Renal cortex interstitium (tissue), 11 donors: ENCODE data around the gene PRR7. TPM values are rescaled to one million over a fixed set of nuclear protein-coding genes. Genes with fewer than 3 reads are reported as not detected.
A peak's percentile ranks its signal among the peaks of the same experiment; 100 is the strongest.

Source experiments
- DNase-seq, 11 donors: peaks; one replicate each; pipeline ENCODE4 v3.0.0-alpha.2; 2013; ENCODE audit warnings: low read depth in 9 of 11, low spot score in 4 of 11; ENCODE audit errors: extremely low read depth in 1 of 11
- polyA plus RNA-seq, 3 donors: library from polyadenylated mRNA; unstranded; fragments of 120-200 nt; gene quantifications; one replicate each; pipeline ENCODE4 v1.2.1, GENCODE V29; 2013; ENCODE audit not compliant: insufficient read length in 3 of 3

PRR7 gene
- polyA plus RNA-seq, 3 donors, result 0.96 to 2.8 (median 2.8) TPM

GRCh38 chr5:177491429-177491945, 44.9 kb downstream of the PRR7 start:
- DNase-seq, result no peak

DNA sequence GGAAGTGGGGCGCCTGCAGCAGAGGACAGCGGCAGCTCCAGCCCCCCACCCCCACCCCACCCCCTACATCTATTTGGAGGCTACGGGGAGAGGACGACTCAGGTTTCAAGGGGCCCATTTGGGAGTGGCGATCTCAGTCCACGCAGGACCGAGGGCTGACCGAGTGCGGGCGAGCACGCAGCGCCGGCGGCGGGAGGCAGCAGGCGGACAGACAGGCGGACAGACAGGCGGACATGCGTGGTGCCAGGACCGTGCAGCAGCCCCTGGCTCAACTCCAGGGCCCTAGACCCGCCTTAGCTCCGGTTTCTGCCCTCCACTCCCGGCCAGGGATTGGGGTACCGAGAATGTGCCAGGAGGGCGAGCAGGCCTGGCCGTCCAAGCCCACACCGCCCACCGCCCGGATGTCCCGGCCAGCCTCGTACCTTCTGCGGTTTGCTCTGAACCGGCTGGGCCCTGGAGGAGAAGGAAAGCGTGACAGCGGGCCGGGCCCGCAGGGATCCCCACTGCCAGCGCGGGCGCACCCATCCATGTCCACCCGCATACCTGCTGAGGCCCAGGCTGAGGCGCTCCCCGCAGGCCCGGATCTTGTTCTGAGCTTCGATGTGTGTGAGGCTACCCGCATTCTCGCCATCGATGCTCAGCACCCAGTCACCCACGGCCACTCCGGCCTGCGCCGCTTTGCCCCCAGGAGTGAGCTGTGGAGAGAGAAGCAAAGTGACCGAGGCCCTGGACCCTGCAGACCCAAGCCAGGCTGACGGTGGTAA, 45.6 kb downstream of the PRR7 start:
- no peak for DNase-seq

- no peak for DNase-seq
These were observed 46.2 kb downstream of the PRR7 start for GRCh38 chr5:177492841-177493240.

DNA sequence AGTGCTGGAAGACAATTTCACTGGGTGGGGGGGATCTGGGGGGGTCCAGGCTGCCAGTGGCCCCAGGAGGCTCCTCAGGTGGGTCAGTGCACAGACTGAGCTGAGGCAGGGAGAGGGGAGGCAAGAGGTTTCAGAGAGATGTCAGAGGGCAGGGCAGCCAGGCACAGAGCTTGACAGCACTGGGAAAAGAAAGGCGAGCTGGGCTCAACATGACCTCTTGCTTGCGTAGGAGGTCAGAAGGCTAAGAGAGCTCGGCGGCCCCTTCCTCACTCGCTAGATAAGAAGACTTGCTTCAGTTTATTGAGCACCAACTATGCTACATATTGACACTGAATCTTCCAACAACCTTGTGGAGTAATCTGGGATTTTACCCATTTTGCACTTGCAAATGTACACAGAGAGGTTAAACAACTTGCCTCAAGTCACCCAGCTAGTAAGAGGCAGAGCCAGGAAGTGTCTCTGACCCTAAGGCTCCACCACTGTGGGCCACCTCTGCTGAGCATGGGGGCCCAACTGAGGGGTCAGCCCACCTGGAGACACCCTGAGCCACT, 47.3 kb downstream of the PRR7 start:
- no peak for DNase-seq

DNA sequence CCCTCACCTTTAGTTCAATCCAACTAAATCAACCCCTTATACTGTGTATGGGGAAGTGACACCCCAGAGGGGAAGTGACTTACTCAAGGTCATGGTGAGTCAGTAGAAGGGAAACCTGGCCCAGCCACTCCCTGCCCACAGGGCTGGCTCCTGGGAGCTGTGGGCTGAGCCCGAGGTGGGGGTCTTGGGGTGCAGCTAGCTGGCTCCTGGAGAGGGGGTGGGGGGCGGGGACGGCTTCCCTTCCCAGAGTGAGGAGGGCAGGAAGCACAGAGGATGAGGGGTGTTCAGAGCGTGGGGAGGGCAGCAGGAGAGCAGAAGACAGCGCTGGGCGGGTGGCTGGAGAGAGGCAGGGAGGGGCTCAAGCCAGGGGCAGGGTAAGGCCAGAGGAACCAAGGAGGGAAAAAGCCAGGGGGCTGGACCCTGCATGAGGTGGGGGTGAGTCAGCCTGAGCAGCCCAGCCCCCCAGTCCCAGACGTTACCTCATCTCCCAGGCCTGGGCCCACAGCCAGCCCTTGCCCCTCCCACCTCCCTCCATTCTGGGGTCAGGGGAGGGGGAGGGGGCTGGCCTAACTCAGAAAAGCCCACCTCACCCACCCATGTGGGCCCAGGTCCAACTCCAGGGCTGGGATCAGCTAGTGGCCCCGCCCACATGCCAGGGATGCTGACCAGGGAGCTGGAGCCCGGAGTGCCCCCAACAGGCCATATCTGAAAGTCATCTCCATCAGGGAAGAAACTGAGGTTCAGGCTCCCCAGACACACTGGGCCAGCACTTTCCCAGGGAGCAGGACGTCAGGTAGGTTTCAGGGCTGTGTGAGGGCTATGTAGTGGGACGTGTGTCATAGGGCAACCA, 48.0 kb downstream of the PRR7 start:
- DNase-seq, result peak in 4 of 11 donors; percentile 54 to 66 (median 58)

DNA sequence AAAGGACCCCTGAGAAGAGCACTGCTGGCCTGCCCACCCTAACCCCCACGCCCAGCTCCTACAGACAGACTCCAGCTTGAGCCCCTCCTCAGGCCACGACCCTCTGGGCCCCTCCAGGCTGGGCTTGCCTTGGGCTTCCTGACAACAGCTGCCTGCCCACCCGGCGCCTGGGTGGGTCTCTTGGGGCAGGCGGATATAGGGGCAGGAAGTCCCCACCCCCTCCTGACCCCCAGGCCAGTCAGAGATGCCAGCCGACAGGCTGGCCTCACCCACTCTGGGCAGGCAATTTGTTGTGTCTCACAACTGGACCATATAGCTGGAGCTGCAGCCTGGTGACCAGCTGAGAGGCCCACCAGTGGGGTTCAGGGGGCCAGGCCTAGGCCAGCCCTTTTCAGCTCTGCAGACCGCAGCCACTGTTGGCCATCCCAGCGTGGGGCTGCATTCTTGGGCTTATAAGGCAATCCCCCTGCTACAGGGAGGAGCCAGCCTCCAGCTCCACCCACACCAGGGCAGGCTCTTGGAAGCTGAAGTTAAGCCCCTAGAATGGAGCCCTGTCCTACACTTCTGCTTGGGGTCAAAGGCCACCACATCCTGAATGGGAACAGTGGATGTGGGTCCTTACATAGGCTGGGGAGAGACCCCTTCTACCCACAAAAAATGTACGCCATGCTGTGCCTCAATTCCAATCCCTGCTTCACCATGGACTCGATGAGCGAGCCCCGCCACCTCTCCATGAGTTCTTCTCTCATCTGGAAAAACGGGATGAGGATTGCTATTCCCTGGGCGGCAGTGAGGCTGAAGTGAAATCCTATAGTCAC, 48.8 kb downstream of the PRR7 start:
- peak in 5 of 11 donors; percentile 64 to 82 (median 74) for DNase-seq

GRCh38 chr5:177496070-177496726, 49.6 kb downstream of the PRR7 start:
- no peak for DNase-seq

- DNase-seq, result peak in 7 of 11 donors; percentile 81 to 88 (median 85)
These were observed 50.2 kb downstream of the PRR7 start for GRCh38 chr5:177496727-177497291.

DNA sequence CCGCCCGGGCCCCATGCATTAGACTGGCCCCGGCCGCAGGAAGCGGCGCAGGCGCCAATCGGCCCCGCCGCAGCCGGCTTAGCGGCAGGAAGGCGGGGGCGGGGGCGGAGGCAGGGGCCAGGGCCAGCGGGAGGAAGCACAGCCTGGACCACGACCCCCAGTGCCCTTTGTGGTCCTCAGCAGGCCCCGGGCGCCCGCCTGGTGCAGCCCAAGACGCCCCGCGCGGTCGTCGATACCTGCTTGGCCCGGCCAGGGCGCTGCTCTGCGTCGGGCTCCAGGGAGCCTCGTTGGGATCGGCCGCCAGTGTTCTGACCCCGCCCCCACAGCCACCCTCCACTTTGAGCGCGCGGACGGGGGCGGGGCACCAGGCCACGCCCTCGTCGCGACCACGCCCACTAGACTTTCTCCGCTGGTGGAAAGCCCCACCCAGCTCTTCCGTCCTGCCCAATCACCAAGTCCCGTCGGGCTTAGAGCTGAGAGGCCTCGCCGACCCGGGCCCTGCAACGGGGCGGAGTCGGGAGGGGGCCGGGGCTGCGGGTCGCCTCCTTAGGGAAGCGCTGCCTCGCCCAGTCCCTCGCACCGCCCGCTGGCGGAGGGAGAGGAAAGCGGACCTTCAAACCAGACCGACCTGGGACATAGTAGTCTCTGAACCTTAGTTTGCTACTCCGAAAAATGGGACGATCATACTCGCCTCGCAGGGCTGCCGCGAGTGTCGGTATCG, 50.8 kb downstream of the PRR7 start, which contains the start of gene PDLIM7:
Gene PDLIM7, minus strand, starts transcription at position 313 of the 721 bp plus-strand sequence. CDS start 1,092 bp downstream, outside the sequence.
- peak; percentile 90 to 98 (median 95) for DNase-seq

GRCh38 chr5:177498013-177498787, 51.6 kb downstream of the PRR7 start:
- no peak for DNase-seq

GRCh38 chr5:177499842-177500241, 53.2 kb downstream of the PRR7 start:
- DNase-seq, result no peak

- peak in 8 of 11 donors; percentile 76 to 88 (median 84) for DNase-seq
These were observed 54.3 kb downstream of the PRR7 start for GRCh38 chr5:177500685-177501522.

DNA sequence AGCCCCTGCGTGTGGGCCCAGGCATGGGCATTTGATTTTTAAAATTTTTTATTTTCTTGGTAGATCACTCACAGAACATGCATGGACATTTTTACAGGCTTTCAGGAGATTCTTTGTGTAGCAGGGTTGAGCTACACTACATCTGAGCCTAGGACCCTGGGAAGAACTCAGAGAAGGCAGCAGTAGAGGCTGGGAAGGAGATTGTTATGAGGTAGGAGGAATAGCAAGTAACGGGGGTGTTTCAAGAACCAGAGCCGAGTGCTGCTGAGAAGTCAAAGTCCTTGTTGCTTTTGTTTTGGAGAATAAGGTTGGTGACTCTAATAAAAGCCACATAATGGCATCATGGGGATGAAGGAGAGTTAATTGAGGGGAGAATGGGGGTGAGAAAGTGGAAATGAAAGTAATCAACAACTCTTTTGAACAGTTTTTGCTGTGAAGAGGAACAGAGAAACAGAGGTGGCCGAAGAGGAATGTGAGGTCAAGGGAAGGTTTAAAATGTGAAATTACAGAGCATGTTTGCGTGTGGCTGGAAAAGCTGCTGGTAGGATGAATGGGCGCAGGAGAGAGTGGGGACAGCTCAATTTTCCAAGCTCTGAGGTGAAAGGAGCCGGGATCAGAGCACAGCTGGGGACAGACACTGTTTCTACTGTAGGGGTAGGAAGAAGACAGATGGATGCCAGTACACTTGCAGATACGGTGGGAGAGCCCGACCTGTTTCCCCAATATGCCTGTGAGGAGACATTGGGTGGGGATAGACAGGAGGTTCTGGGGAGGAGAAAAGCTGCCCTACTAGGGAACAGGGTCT, 55.5 kb downstream of the PRR7 start:
- no peak for DNase-seq

DNA sequence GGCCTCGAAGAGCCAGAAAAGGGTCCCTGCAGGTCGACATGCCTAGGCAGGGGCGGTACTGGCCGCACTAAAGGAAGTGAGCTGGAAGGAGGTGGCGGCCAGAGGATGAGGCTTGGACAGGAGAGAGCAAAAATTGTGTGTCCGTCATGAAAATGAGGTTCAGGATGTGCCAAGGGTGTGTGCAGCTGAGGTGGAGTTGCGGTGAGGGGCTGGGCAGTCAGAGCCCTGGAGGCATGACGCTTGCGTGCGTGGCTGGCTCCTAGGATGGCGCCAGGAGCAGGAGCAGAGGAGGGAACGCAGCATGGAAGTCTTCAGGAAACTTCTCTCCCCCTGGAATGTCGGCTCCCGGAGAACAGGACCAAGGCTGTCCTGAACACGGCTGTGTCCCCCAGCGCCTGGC, 56.3 kb downstream of the PRR7 start:
- no peak for DNase-seq
